ENCODE results near the gene CEACAM16.
"Not testable (repeated sequence)": the region's sequence is repeated elsewhere in the genome, so short reads cannot be mapped to it uniquely, and the experiment has no call there.

The CEACAM16 gene

DNA sequence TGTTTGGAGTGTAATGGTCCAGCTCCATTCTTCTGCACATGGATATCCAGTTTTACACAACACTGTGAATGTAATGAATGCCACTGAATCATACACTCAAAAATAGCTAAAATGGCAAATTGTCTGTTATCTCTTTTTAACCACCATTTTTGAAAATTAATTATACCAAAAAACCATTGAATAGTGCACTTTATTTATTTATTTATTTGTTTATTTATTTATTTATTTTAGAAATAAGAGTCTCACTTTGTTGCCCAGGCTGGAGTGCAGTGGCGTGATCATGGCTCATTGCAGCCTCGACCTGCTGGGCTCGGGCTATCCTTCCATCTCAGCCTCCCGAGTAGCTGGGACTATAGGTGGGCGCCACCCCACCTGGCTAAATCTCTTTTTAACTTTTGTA is 35.0 kb upstream of the CEACAM16 start:
- TF ChIP-seq, protein P1, sequence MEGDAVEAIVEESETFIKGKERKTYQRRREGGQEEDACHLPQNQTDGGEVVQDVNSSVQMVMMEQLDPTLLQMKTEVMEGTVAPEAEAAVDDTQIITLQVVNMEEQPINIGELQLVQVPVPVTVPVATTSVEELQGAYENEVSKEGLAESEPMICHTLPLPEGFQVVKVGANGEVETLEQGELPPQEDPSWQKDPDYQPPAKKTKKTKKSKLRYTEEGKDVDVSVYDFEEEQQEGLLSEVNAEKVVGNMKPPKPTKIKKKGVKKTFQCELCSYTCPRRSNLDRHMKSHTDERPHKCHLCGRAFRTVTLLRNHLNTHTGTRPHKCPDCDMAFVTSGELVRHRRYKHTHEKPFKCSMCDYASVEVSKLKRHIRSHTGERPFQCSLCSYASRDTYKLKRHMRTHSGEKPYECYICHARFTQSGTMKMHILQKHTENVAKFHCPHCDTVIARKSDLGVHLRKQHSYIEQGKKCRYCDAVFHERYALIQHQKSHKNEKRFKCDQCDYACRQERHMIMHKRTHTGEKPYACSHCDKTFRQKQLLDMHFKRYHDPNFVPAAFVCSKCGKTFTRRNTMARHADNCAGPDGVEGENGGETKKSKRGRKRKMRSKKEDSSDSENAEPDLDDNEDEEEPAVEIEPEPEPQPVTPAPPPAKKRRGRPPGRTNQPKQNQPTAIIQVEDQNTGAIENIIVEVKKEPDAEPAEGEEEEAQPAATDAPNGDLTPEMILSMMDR (IDR thresholded peaks at IDR 0.05; ENCODE audit: control extremely low read depth, extremely low read depth, low read depth, missing control alignments) = no peak
- POLR2A ChIA-PET = no interaction called here
- no peak for DNase-seq (ENCODE audit: extremely low spot score)
- CTCF ChIA-PET = interaction anchor here (1.1 to 12.8 kb wide), 10 partner anchors 9 to 108 kb away, joined by 3 to 103 read pairs (median 8); no protein-coding TSS in a partner anchor

DNA sequence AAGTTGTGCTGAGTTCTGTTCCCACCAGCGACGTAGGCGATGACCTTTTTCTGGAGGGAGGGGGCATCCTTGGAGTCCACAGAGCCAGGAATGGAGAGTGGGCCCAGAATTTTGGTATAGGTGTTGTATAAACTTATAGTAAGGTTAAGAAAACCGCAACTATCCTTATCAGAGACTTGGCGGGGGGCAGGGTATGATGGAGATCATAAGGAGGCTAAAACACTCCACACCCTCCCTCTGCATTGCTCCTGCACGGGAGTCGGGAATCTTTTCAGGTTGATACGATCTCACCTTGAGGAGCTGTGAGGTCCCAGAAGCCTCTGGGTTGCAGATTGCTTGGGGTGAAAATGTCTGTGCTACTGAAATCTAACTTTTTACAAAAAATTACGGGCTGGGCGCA is 34.0 kb upstream of the CEACAM16 start:
- CTCF ChIA-PET = interaction anchor here (3.0 kb wide), 1 partner anchor 9 kb away, joined by 16 read pairs; no protein-coding TSS in a partner anchor

DNA sequence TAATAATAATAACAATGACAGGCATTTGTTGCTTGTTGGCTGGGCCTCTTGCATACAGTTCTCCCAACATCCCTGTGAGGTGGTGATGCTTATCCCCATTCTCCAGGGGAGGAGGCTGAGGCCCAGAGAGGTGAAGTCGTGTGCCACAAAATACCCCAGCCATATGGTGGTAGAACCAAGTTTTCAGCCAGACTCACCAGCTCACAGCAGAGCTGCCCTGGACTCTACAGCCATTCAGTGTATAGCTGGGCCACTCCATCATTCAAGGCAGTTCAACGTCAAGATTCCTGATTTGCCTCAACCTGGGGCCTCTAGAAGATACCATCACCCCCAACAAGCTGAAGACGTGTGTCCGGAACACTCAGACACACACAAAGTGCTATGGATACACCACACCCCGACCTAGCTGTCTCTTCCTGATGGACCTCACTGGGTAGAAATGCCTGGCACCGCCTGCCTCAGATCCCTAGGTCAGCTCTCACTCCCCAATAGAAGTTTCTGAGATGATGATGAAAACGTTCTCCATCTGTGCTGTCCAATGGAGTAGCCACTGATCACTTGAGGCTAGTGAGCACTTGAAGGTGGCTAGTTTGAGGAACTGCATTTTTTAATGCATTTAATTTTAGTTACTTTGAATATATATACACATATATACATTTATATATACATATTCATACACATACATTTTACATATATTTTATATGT is 31.9 kb upstream of the CEACAM16 start:
- ChIA-PET CTCF (interaction anchor here (0.7 to 3.0 kb wide), 4 partner anchors 9 to 104 kb away, joined by 3 to 16 read pairs (median 4); no protein-coding TSS in a partner anchor), POLR2A (no interaction called here)
- TF ChIP-seq, protein P1 (IDR thresholded peaks at IDR 0.05; ENCODE audit: control extremely low read depth, extremely low read depth, low read depth, missing control alignments) = no peak
- DNase-seq (ENCODE audit: extremely low spot score) = no peak

More for the DNA sequence above, 34.0 kb upstream of the CEACAM16 start:
- TF ChIP-seq, protein P1 (IDR thresholded peaks at IDR 0.05; ENCODE audit: control extremely low read depth, extremely low read depth, low read depth, missing control alignments) = no peak
- DNase-seq (ENCODE audit: extremely low spot score) = no peak
- POLR2A ChIA-PET = no interaction called here

DNA sequence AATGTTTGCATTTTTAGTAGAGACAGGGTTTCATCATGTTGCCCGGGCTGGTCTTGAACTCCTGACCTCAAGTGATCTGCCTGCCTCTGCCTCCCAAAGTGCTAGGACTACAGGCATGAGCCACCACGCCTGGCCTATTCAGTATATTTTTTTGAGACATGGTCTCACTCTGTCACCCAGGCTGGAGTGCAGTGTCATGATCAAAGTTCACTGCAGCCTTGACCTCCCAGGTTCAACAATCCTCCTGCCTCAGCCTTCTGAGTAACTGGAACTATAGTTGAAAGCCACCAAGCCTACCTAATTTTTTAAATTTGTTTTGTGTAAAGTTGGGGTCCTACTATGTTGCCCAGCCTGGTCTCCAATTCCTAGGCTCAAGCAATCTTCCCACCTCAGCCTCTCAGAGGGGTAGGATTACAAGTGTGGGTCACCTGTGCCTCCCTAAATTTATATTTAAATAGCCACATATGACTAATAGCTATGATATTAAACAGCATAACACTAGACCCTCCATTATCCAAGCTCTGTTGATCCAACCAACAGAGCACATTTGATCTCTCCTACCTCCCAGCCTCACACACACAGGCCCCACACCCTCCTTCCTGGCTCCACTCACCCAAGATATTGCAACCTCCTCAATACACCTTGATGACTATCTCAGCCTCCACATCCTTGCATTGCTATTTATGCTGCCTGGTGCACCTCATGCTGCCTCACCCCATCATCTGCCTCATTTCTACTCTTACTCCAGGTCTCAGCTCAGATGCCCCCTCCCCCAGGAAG is 29.8 kb upstream of the CEACAM16 start:
- DNase-seq (ENCODE audit: extremely low spot score) = no peak
- TF ChIP-seq, protein P1 (IDR thresholded peaks at IDR 0.05; ENCODE audit: control extremely low read depth, extremely low read depth, low read depth, missing control alignments) = no peak
- POLR2A ChIA-PET = no interaction called here
- CTCF ChIA-PET = interaction anchor here (1.2 to 2.0 kb wide), 5 partner anchors 10 to 55 kb away, joined by 3 to 6 read pairs (median 4); no protein-coding TSS in a partner anchor

DNA sequence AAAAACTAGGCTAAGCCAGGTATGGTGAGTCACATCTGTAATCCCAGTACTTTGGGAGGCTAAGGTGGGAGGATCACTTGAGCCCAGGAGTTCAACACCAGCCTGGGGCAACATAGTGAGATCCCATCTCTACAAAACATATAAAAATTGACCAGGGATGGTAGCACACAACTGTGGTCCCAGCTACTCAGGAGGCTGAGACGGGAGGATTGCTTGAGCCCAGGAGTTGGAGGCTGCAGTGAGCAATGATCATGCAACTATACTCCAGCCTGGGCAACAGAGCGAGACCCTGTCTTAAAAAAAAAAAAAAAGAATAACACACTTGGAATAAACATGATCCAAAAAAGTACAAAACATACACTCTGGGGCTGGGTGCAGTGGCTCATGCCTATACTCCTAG is 28.9 kb upstream of the CEACAM16 start:
- DNase-seq (ENCODE audit: extremely low spot score); POLR2A ChIA-PET: not testable (repeated sequence)
- CTCF ChIA-PET = interaction anchor here (1.2 to 2.0 kb wide), 4 partner anchors 11 to 54 kb away, joined by 3 to 6 read pairs (median 4); no protein-coding TSS in a partner anchor

DNA sequence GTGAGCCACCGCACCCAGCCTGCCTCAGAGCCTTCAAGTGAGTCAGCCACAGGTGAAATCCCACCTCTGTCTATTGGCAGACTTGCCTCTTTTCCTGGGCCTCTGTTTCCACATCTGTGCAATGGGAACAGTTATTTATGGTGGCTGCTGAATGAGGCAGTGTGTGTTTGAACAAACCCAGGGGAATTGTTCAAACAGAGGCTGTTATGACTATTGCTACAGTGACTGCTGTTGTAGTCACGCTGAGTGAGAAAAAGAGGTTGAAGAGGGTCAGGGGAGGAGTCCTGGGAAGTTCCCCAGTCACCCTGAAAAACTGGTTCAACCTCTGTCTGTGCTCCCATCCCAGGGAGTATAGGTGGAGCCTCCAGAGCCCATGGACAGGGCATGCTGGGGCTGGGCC is 27.6 kb upstream of the CEACAM16 start, which contains the start of gene CEACAM19:
Gene CEACAM19, plus strand, starts transcription at position 83 of the 400 bp plus-strand sequence. CDS start 450 bp downstream, outside the sequence.
- CTCF ChIA-PET = interaction anchor here (1.1 to 1.4 kb wide), 3 partner anchors 15 to 52 kb away, joined by 3 to 4 read pairs (median 3); no protein-coding TSS in a partner anchor
- no peak for DNase-seq (ENCODE audit: extremely low spot score)
- POLR2A ChIA-PET = no interaction called here
- TF ChIP-seq, protein P1 (IDR thresholded peaks at IDR 0.05; ENCODE audit: control extremely low read depth, extremely low read depth, low read depth, missing control alignments) = no peak
